ENCODE measurements around the gene MYO5B.
A peak's percentile ranks its signal among the peaks of the same experiment; 100 is the strongest.
"Not testable (repeated sequence)": the region's sequence is repeated elsewhere in the genome, so short reads cannot be mapped to it uniquely, and the experiment has no call there.

Gene MYO5B

DNA sequence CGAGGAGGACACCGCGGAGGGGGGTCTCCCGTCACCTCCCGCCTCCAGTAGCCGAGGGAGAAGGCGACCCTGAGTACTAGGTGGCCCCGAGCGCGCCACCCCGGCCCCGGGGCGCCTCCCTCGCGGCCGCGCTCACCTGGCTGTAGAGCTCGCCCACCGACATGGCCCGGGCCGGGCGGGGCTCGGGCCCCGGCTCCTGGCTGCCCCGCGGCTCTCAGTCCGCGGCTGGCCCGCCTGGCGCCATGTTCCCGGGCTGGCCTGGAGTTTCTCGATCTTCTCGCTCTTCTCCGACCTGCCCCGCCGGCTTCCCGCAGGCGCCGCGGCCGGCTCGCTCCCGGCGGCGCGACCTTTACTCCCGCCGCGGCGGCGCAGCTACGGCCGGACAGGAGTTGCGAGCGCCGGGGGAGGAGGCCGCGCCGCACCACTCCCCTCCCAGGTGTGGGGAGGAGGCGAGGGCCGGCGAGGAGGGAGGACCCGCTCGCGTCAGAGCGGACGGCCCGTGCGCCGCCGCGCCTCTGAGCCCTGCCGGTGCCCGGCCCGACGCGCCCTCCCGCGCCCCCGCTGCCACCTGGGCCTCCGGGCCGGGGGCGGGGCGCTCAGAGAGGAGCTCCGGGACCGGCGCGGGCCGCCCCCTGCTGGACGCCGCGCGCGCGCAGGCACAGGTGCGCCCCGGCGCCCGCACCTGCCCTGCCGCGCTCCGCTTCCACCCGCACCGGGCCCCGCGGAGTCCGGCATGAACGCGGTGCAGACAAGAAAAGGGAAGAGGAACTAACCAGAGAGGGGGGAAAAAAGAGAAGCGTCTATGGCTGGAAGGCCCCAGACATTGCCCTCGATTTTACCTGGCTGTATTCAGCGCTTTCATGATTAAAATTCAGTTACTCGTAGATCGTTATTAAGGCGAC lies at the start of gene MYO5B:
Gene MYO5B (minus strand): TSS at position 517 of the 902 bp plus-strand sequence. CDS start 354 bp downstream, at position 163.
- Histone ChIP-seq H3K9me3 (ENCODE audit: control insufficient read depth, insufficient read depth, low read depth, low read length) (no peaks in the 10 kb centered on the region), H3K27me3 (ENCODE audit: control insufficient read depth, insufficient read depth, low read length) (peaks cover 85% of the 10 kb centered on the region), H3K36me3 (ENCODE audit: control insufficient read depth, insufficient read depth, low read length) (no peaks in the 10 kb centered on the region), H3K27ac (ENCODE audit: low read depth, low read length) (no peak within 1 kb of the TSS), H3K9ac (ENCODE audit: low read length) (peak within 1 kb of the TSS; percentile 12), H3K4me1 (ENCODE audit: control insufficient read depth, insufficient read depth, low read length) (peaks cover 7% of the 10 kb centered on the region), H3K4me3 (ENCODE audit: low read depth, low read length) (peak within 1 kb of the TSS; percentile 70)

DNA sequence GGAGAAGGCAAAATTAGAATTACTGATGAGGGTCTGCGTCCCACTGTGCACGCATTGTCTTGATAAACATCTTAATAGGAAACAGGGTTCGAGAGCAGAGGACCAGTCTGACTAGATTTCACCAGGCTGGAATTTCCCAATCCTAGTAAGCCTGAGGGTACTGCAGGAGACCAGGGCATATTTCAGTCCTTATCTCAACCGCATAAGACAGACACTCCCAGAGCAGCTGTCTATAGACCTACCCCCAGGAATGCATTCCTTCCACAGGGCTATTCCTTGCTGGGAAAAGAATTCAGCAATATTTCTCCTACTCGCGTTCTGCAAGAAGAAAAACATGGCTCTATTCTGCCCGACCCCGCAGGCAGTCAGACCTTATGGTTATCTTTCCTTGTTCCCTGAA lies 46.8 kb upstream of the MYO5B start:
- H3K9ac ChIP-seq (ENCODE audit: low read length); H3K27me3 ChIP-seq (ENCODE audit: control insufficient read depth, insufficient read depth, low read length); H3K4me1 ChIP-seq (ENCODE audit: control insufficient read depth, insufficient read depth, low read length); H3K27ac ChIP-seq (ENCODE audit: low read depth, low read length); H3K4me3 ChIP-seq (ENCODE audit: low read depth, low read length); H3K36me3 ChIP-seq (ENCODE audit: control insufficient read depth, insufficient read depth, low read length): not testable (repeated sequence)
- peaks cover 32% of the 10 kb centered on the region for H3K9me3 ChIP-seq (ENCODE audit: control insufficient read depth, insufficient read depth, low read depth, low read length)

DNA sequence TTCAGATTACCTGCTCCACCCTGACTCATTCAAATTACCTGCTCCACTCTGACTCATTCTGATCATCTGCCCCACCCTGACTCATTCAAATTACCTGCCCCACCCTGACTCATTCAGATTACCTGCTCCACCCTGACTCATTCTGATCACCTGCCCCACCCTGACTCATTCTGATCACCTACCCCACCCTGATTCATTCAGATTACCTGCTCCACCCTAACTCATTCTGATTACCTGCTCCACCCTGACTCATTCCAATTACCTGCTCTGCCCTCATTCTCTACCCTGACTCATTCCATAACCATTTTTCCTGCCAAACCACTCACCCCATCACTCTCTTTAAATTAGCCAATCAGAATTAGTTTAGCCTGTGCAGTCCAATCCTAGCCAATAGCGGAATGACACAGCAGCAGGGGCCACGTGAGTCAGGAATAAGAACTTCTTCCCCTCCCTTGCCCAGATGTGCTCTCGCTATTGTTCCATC lies 45.2 kb upstream of the MYO5B start:
- Histone ChIP-seq H3K9ac (ENCODE audit: low read length) (no peak overlapping the region), H3K27me3 (ENCODE audit: control insufficient read depth, insufficient read depth, low read length) (no peaks in the 10 kb centered on the region), H3K4me1 (ENCODE audit: control insufficient read depth, insufficient read depth, low read length) (no peaks in the 10 kb centered on the region), H3K36me3 (ENCODE audit: control insufficient read depth, insufficient read depth, low read length) (no peaks in the 10 kb centered on the region), H3K4me3 (ENCODE audit: low read depth, low read length) (no peak overlapping the region), H3K9me3 (ENCODE audit: control insufficient read depth, insufficient read depth, low read depth, low read length) (peaks cover 40% of the 10 kb centered on the region), H3K27ac (ENCODE audit: low read depth, low read length) (no peak overlapping the region)

DNA sequence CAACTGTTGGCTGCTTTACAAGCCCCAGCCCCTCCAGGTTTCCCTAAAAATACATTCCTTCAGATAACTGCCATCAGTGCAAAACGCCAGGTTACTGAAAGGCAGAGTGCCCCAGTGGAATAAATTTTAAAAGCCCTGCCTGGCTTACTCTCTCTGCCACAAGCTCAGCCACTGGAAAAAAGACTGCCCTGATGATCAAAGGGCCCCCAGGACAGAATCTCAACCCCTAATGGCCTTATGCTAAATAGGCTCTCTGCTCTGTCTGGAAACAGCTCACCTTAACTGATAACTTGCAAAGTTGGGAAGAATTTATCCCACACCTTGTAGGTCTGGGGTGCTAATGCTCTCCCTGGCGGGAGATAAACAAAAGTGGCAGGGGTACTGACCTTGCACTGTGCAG lies 37.5 kb upstream of the MYO5B start:
- Histone ChIP-seq H3K27me3 (ENCODE audit: control insufficient read depth, insufficient read depth, low read length) (no peaks in the 10 kb centered on the region), H3K4me3 (ENCODE audit: low read depth, low read length) (no peak overlapping the region; the same call in 1 of the 2 replicates), H3K9ac (ENCODE audit: low read length) (no peak overlapping the region), H3K36me3 (ENCODE audit: control insufficient read depth, insufficient read depth, low read length) (no peaks in the 10 kb centered on the region), H3K27ac (ENCODE audit: low read depth, low read length) (no peak overlapping the region), H3K4me1 (ENCODE audit: control insufficient read depth, insufficient read depth, low read length) (peaks cover 14% of the 10 kb centered on the region), H3K9me3 (ENCODE audit: control insufficient read depth, insufficient read depth, low read depth, low read length) (peaks cover 21% of the 10 kb centered on the region)

DNA sequence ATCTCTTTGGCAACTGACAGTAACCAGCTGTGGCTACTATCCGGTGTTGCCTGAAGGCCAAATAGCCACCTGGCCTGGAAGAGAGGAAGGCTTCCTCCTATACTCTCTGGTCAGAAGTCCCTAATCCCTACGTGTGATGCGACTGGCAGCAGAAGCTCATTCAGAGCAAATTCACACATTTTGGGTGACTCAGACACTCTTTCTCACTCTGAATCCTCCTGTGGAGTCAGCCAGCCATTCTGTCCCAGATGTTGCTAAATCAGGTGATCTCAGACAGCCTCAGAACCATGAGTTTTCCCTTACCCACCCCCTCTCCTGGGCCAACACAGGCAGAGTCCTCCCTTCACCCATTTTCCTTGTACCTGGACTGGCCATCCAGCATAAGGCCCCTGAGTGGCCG lies 36.7 kb upstream of the MYO5B start:
- no peaks in the 10 kb centered on the region for H3K27me3 ChIP-seq (ENCODE audit: control insufficient read depth, insufficient read depth, low read length)
- H3K27ac ChIP-seq (ENCODE audit: low read depth, low read length), result peak overlapping the region; percentile 49; the same call in 1 of the 2 replicates
- no peaks in the 10 kb centered on the region for H3K36me3 ChIP-seq (ENCODE audit: control insufficient read depth, insufficient read depth, low read length)
- H3K4me3 ChIP-seq (ENCODE audit: low read depth, low read length), result no peak overlapping the region
- no peak overlapping the region for H3K9ac ChIP-seq (ENCODE audit: low read length)
- H3K9me3 ChIP-seq (ENCODE audit: control insufficient read depth, insufficient read depth, low read depth, low read length), result peaks cover 21% of the 10 kb centered on the region
- peaks cover 14% of the 10 kb centered on the region for H3K4me1 ChIP-seq (ENCODE audit: control insufficient read depth, insufficient read depth, low read length)

DNA sequence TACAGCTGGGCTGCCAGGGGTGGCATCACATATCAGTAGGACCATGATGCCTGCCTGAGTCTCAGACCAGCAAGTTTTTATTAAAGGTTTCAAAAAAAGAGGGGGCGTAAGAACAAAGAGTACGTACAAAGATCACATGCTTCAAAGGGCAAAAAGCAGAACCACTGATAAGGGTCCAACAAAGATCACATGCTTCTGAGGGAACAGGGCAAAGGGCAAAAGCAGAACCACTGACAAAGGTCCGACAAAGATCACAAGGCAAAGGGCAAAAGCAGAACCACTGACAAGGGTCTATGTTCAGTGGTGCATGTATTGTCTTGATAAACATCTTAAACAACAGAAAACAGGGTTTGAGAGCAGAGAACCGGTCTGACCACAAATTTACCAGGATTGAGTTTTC lies 25.3 kb upstream of the MYO5B start:
- not testable (repeated sequence) for H3K4me1 ChIP-seq (ENCODE audit: control insufficient read depth, insufficient read depth, low read length); H3K9ac ChIP-seq (ENCODE audit: low read length); H3K27me3 ChIP-seq (ENCODE audit: control insufficient read depth, insufficient read depth, low read length); H3K27ac ChIP-seq (ENCODE audit: low read depth, low read length); H3K36me3 ChIP-seq (ENCODE audit: control insufficient read depth, insufficient read depth, low read length); H3K4me3 ChIP-seq (ENCODE audit: low read depth, low read length)
- H3K9me3 ChIP-seq (ENCODE audit: control insufficient read depth, insufficient read depth, low read depth, low read length), result peaks cover 23% of the 10 kb centered on the region

DNA sequence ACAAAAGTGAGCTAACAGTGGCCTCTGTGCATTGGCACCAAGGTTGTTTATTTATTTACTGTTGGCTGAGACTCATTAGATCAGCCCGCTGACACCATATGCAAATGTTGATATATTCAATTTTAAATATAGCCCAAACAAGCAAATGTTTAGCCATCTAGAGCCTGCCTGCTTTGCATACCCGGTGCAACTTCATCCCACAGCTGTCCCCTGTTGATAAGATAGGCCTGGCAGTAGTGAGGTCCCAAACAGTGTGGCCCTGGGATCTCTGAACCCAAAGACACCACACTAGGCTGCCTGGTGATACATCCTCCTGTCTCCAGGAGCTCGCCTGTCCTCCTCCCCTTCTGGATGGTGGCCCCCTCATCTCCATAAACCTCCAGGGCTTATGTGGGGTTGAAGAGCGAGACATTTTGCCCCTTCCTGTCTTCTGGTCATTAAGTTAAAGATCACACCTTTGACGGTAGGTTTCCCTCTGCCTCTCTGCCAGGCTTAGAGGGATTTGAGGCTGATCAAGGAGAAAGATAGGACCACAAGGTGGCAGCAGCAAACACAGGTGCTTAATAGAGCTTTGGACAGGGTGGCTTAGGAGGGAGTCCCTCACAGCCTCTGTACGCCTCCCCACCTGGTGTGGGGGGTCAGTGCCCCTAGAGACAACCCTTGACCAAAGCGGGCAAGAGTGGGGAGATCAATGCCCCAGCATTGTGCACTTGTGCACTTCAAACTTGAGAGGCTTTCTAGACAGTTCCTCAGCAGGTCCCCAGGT lies 23.7 kb upstream of the MYO5B start:
- Histone ChIP-seq H3K4me1 (ENCODE audit: control insufficient read depth, insufficient read depth, low read length) (no peaks in the 10 kb centered on the region), H3K36me3 (ENCODE audit: control insufficient read depth, insufficient read depth, low read length) (no peaks in the 10 kb centered on the region), H3K4me3 (ENCODE audit: low read depth, low read length) (no peak overlapping the region), H3K9me3 (ENCODE audit: control insufficient read depth, insufficient read depth, low read depth, low read length) (peaks cover 23% of the 10 kb centered on the region), H3K27ac (ENCODE audit: low read depth, low read length) (no peak overlapping the region), H3K9ac (ENCODE audit: low read length) (no peak overlapping the region), H3K27me3 (ENCODE audit: control insufficient read depth, insufficient read depth, low read length) (0 out of 2 replicates have a peak, but pooled peaks cover 4% of the 10 kb centered on the region)

DNA sequence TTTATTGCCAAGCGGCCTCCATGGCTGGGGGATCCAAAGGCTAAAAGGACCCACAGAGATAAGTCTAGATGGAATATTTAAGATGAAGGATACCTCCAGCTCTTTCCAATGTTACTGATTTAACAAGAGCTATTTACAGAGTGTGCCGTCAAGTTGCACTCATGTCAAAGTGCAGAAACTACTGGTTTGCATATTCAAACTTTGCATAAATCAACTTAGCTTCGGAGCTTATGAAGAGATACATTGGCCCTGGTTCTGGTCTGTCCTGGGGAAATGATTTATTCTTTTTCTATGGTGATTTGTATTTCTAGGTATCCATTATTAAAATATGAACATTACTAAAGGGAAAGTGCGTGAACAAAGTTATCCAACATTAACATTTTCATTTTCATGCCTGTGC lies 14.4 kb upstream of the MYO5B start:
- Histone ChIP-seq H3K4me1 (ENCODE audit: control insufficient read depth, insufficient read depth, low read length) (no peaks in the 10 kb centered on the region), H3K9ac (ENCODE audit: low read length) (no peak overlapping the region), H3K27ac (ENCODE audit: low read depth, low read length) (no peak overlapping the region), H3K4me3 (ENCODE audit: low read depth, low read length) (no peak overlapping the region), H3K36me3 (ENCODE audit: control insufficient read depth, insufficient read depth, low read length) (no peaks in the 10 kb centered on the region), H3K27me3 (ENCODE audit: control insufficient read depth, insufficient read depth, low read length) (0 out of 2 replicates have a peak, but pooled peaks cover 4% of the 10 kb centered on the region), H3K9me3 (ENCODE audit: control insufficient read depth, insufficient read depth, low read depth, low read length) (no peaks in the 10 kb centered on the region)

DNA sequence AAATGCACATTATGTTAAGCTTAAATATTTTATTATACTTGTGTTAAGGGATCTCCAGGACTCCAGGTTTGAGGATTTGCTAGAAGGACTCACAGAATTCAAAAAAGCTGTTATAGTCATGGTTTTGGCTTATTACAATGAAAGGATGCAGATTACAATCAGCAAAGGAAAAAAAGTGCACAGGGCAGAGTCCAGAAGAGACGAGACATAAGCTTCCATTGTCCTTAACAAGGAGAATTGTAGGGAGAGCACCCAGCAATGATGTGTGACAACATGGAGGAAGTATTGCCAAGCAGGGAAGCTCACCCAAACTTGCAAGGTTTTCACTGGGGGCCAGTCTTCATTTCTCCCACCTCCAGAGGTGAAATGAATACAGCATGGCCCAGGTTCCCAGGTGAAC lies 12.8 kb upstream of the MYO5B start:
- H3K36me3 ChIP-seq (ENCODE audit: control insufficient read depth, insufficient read depth, low read length), result no peaks in the 10 kb centered on the region
- no peak overlapping the region for H3K9ac ChIP-seq (ENCODE audit: low read length)
- H3K27ac ChIP-seq (ENCODE audit: low read depth, low read length), result no peak overlapping the region
- no peak overlapping the region for H3K4me3 ChIP-seq (ENCODE audit: low read depth, low read length)
- no peaks in the 10 kb centered on the region; the same call in 1 of the 2 replicates for H3K4me1 ChIP-seq (ENCODE audit: control insufficient read depth, insufficient read depth, low read length)
- no peaks in the 10 kb centered on the region for H3K9me3 ChIP-seq (ENCODE audit: control insufficient read depth, insufficient read depth, low read depth, low read length)
- peaks cover 16% of the 10 kb centered on the region for H3K27me3 ChIP-seq (ENCODE audit: control insufficient read depth, insufficient read depth, low read length)

DNA sequence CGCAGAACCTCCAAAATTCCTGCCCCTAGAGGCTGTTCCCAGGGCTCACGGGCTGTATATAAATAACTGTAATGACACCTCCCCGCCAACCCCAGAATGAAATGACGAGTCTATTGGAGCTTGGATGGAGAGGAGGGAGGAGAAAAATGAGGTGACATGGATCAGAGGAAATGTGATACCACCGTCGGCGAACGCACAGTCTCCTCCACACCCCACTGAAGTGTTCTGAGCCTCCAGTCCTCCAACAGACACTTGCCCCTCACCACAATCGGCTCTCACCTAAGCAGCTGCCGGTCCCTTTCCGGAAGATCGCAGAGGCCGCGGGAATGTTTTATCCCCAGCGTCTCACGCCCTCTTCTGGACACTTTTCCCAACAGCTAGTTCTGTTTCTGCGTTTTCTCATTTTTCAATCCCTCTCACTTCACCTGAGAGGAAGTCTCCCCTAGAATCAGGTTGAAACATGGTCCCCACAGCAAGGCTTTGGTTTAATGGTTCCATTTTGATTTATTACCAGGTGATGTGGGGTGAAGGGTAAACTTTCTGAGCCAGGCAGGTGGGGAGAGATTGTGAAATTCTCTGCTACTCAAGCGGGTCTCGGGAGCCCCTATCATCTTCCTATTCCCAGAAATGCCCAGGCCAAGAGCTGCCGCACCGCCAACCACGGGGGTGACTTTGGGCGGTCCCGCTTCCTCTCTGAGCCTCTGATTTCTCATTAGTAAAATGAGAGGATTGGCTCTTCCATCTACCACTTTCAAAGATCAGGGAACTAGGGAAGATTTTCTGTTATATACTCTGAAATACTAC lies 9.1 kb upstream of the MYO5B start:
- H3K36me3 ChIP-seq (ENCODE audit: control insufficient read depth, insufficient read depth, low read length), result no peaks in the 10 kb centered on the region
- peak overlapping the region; percentile 38 for H3K4me3 ChIP-seq (ENCODE audit: low read depth, low read length)
- H3K9ac ChIP-seq (ENCODE audit: low read length), result no peak overlapping the region
- H3K9me3 ChIP-seq (ENCODE audit: control insufficient read depth, insufficient read depth, low read depth, low read length), result no peaks in the 10 kb centered on the region
- no peak overlapping the region for H3K27ac ChIP-seq (ENCODE audit: low read depth, low read length)
- peaks cover 25% of the 10 kb centered on the region for H3K27me3 ChIP-seq (ENCODE audit: control insufficient read depth, insufficient read depth, low read length)
- no peaks in the 10 kb centered on the region; the same call in 1 of the 2 replicates for H3K4me1 ChIP-seq (ENCODE audit: control insufficient read depth, insufficient read depth, low read length)

Measured in HUES6 (cell line).